Glutamatergic neuron (in vitro differentiated cells): Measurements from ENCODE around the gene MSLN. TPM values are rescaled to one million over a fixed set of nuclear protein-coding genes. Genes with fewer than 3 reads are reported as not detected.
A peak's percentile ranks its signal among the peaks of the same experiment; 100 is the strongest.

Source experiments
- DNase-seq: peaks from one replicate; pipeline ENCODE4 v3.0.0; 2022
- H3K27ac Mint-ChIP-seq: one replicate; pipeline ENCODE4 v1.8.0; 2020; ENCODE audit warnings: mild to moderate bottlenecking, mixed read lengths, inconsistent platforms; ENCODE audit not compliant: unreplicated experiment
- H3K27me3 Mint-ChIP-seq: one replicate; pipeline ENCODE4 v1.8.0; 2020; ENCODE audit warnings: mild to moderate bottlenecking, moderate library complexity, mixed read lengths, inconsistent platforms; ENCODE audit not compliant: unreplicated experiment
- H3K36me3 Mint-ChIP-seq: one replicate; pipeline ENCODE4 v1.8.0; 2020; ENCODE audit warnings: mild to moderate bottlenecking, mixed read lengths, inconsistent platforms; ENCODE audit not compliant: unreplicated experiment
- H3K4me1 Mint-ChIP-seq: one replicate; pipeline ENCODE4 v1.8.0; 2020; ENCODE audit warnings: mild to moderate bottlenecking, low read depth, mixed read lengths, inconsistent platforms; ENCODE audit not compliant: unreplicated experiment
- H3K4me3 Mint-ChIP-seq: one replicate; pipeline ENCODE4 v1.8.0; 2020; ENCODE audit warnings: mild to moderate bottlenecking, mixed read lengths, inconsistent platforms; ENCODE audit not compliant: unreplicated experiment
- H3K9me3 Mint-ChIP-seq: one replicate; pipeline ENCODE4 v1.8.0; 2020; ENCODE audit warnings: mild to moderate bottlenecking, moderate library complexity, mixed read lengths, inconsistent platforms; ENCODE audit not compliant: unreplicated experiment
- CTCF ChIP-seq: fragments of 200-600 bp; sonication (generic); IDR thresholded peaks from one replicate; pipeline ENCODE4 v1.5.0; 2021; ENCODE audit not compliant: partially characterized antibody, unreplicated experiment
- total RNA-seq: library from RNA; stranded (reverse); fragmentation: NEBNext Ultra II Directional; extraction: Animal tissue kit (Norgen Biotek cat#: 25700); gene quantifications from one replicate; pipeline ENCODE4 v1.2.1, GENCODE V29; 2021; ENCODE audit not compliant: unreplicated experiment

The MSLN gene
- total RNA-seq, 1 donor from 2014 or later = not detected

GRCh38 chr16:785563-786535, 25.3 kb downstream of the MSLN start:
- Mint-ChIP-seq H3K4me3 (no peak overlapping the region), H3K27ac (no peak overlapping the region), H3K9me3 (peaks cover under 1% of the 10 kb centered on the region), H3K36me3 (no peaks in the 10 kb centered on the region), H3K4me1 (no peaks in the 10 kb centered on the region), H3K27me3 (no peaks in the 10 kb centered on the region)
- TF ChIP-seq CTCF = peak; percentile 83
- DNase-seq = peak; percentile 85

- Mint-ChIP-seq H3K9me3 (peaks cover 5% of the 10 kb centered on the region), H3K27me3 (peaks cover 5% of the 10 kb centered on the region), H3K27ac (peak overlapping the region; percentile 69), H3K4me3 (peak overlapping the region; percentile 85), H3K4me1 (no peaks in the 10 kb centered on the region), H3K36me3 (no peaks in the 10 kb centered on the region)
- no peak for DNase-seq
- no peak for TF ChIP-seq CTCF
Measured at GRCh38 chr16:787321-787966, 26.9 kb downstream of the MSLN start.

DNA sequence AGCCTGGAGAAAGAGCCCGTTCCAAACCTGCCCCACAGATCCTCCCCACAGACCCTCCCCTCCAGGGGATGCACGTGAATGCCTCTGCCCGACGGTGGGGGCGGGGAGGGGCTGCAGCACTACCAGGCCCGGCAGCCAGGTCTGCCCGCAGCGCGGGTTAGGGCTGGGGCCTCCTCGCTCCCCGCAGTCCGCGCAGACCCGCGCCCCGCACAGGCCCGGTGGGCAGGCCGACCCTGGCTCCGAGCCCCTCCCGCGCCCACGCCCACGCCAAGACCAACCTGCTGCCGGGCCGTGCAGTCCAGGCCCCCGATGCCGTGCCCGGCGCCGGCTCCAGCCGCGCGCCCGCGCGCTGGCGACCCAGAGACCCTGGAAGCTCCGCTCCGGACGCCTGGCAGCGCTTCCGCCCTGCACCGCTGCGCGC, 27.5 kb downstream of the MSLN start, which contains the start of gene RPUSD1:
Gene RPUSD1, minus strand, starts transcription at position 404 of the 421 bp plus-strand sequence. CDS start 644 bp downstream, outside the sequence.
- Mint-ChIP-seq H3K36me3 (no peaks in the 10 kb centered on the region), H3K27ac (peak within 1 kb of the TSS; percentile 69), H3K9me3 (peaks cover 5% of the 10 kb centered on the region)

GRCh38 chr16:788399-789126, 28.0 kb downstream of the MSLN start, which contains the start of gene CHTF18:
Gene CHTF18, plus strand, starts transcription at chr16:788620. Its CDS starts 65 bp downstream, at chr16:788685.
- Mint-ChIP-seq H3K9me3 (peaks cover 5% of the 10 kb centered on the region), H3K4me1 (no peaks in the 10 kb centered on the region), H3K27me3 (peaks cover 5% of the 10 kb centered on the region), H3K4me3 (peak within 1 kb of the TSS; percentile 85), H3K36me3 (no peaks in the 10 kb centered on the region), H3K27ac (peak within 1 kb of the TSS; percentile 69)
- DNase-seq = peak; percentile 93
- TF ChIP-seq CTCF = no peak

More for the DNA sequence above, 27.5 kb downstream of the MSLN start, which contains the start of gene RPUSD1:
- no peak for DNase-seq
- H3K4me3 Mint-ChIP-seq = peak within 1 kb of the TSS; percentile 85
- H3K4me1 Mint-ChIP-seq = no peaks in the 10 kb centered on the region
- TF ChIP-seq CTCF = no peak
- peaks cover 5% of the 10 kb centered on the region for H3K27me3 Mint-ChIP-seq
